ENCODE data around the gene GNB4. TPM values are rescaled to one million over a fixed set of nuclear protein-coding genes. Genes with fewer than 3 reads are reported as not detected.
A peak's percentile ranks its signal among the peaks of the same experiment; 100 is the strongest.

GNB4 gene
- total and polyA plus RNA-seq, 4 donors: 12.7 to 84.9 (median 41.2) TPM

GRCh38 chr3:179464323-179465092 lies 13.2 kb upstream of the GNB4 start:
- ATAC-seq (ENCODE audit: low FRiP score): peak; percentile 22
- no peak overlapping the region for H3K4me3 ChIP-seq (ENCODE audit: low read length in 2 of 2)
- no peaks in the 10 kb centered on the region for H3K36me3 ChIP-seq (ENCODE audit: control insufficient read depth in 1 of 2, insufficient read depth in 2 of 2, low read length in 1 of 2)
- H3K9me3 ChIP-seq (ENCODE audit: control insufficient read depth, low read length): no peaks in the 10 kb centered on the region
- DNase-seq: no peak
- H3K27ac ChIP-seq (ENCODE audit: low read depth in 1 of 2, low read length in 2 of 2): no peak overlapping the region
- intact Hi-C loops (cut with DNase I): no loop called here
- no peaks in the 10 kb centered on the region for H3K27me3 ChIP-seq (ENCODE audit: control insufficient read depth in 1 of 2, insufficient read depth in 2 of 2, low read length in 1 of 2)
- 79 to 86% methylated on average over 19 of the region's 19 CpGs for WGBS, 2 donors
- H3K4me1 ChIP-seq (ENCODE audit: control insufficient read depth in 1 of 2, insufficient read depth in 2 of 2, low read length in 2 of 2): no peaks in the 10 kb centered on the region

DNA sequence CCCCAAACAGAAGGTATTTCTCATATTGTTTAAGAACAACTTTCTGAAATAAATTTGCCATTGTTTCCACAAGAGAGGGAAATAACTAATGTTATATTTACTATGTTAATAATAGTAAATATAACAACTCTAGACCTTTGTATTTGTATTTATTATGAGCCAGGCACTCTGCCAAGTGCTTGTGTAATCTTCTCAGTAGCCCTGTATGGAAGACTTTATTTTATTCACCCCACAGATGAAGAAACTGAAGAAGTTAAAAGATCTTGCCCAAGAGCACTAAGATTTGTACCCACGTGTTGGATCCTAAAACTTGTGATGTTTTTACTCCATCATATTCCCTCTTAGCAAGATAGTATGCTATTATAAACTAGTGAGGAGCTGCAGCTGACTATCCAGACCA lies 12.0 kb upstream of the GNB4 start:
- WGBS, 2 donors: 66 to 67% methylated on average over 1 of the region's 1 CpG
- intact Hi-C loops (cut with DNase I): no loop called here
- DNase-seq (no peak), ATAC-seq (ENCODE audit: low FRiP score) (no peak)
- Histone ChIP-seq H3K36me3 (ENCODE audit: control insufficient read depth in 1 of 2, insufficient read depth in 2 of 2, low read length in 1 of 2) (no peaks in the 10 kb centered on the region), H3K4me3 (ENCODE audit: low read length in 2 of 2) (no peak overlapping the region), H3K4me1 (ENCODE audit: control insufficient read depth in 1 of 2, insufficient read depth in 2 of 2, low read length in 2 of 2) (no peaks in the 10 kb centered on the region), H3K9me3 (ENCODE audit: control insufficient read depth, low read length) (no peaks in the 10 kb centered on the region), H3K27ac (ENCODE audit: low read depth in 1 of 2, low read length in 2 of 2) (no peak overlapping the region), H3K27me3 (ENCODE audit: control insufficient read depth in 1 of 2, insufficient read depth in 2 of 2, low read length in 1 of 2) (no peaks in the 10 kb centered on the region)

DNA sequence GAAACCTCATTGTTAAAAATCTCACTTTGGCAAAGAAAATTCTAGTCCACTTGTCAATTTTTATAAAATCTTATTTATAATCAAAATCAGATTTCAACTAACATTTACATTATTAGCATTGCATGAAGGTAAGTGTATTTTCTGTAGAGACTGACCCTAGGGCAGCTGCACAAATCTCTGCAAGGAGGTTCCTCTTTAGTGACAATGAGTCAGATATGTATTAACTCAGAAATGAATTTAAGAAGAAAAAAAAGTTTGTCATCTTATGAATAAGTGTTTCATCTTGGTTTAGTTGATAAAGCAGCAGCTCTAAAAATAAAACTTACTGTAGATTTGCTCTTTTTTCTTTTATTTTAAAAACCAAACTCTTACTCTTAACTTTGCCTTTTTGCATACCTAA lies 9.0 kb upstream of the GNB4 start:
- DNase-seq (no peak), ATAC-seq (ENCODE audit: low FRiP score) (no peak)
- no peak overlapping the region for H3K27ac ChIP-seq (ENCODE audit: low read depth in 1 of 2, low read length in 2 of 2)
- H3K9me3 ChIP-seq (ENCODE audit: control insufficient read depth, low read length): no peaks in the 10 kb centered on the region
- H3K27me3 ChIP-seq (ENCODE audit: control insufficient read depth in 1 of 2, insufficient read depth in 2 of 2, low read length in 1 of 2): no peaks in the 10 kb centered on the region
- intact Hi-C loops (cut with DNase I): no loop called here
- no peaks in the 10 kb centered on the region for H3K4me1 ChIP-seq (ENCODE audit: control insufficient read depth in 1 of 2, insufficient read depth in 2 of 2, low read length in 2 of 2)
- no peaks in the 10 kb centered on the region for H3K36me3 ChIP-seq (ENCODE audit: control insufficient read depth in 1 of 2, insufficient read depth in 2 of 2, low read length in 1 of 2)
- H3K4me3 ChIP-seq (ENCODE audit: low read length in 2 of 2): no peak overlapping the region

- intact Hi-C loops (cut with DNase I): no loop called here
- WGBS, 2 donors: 94 to 97% methylated on average over 6 of the region's 6 CpGs
- ATAC-seq (ENCODE audit: low FRiP score): no peak
These were observed 4.7 kb upstream of the GNB4 start for GRCh38 chr3:179455954-179456353.

DNA sequence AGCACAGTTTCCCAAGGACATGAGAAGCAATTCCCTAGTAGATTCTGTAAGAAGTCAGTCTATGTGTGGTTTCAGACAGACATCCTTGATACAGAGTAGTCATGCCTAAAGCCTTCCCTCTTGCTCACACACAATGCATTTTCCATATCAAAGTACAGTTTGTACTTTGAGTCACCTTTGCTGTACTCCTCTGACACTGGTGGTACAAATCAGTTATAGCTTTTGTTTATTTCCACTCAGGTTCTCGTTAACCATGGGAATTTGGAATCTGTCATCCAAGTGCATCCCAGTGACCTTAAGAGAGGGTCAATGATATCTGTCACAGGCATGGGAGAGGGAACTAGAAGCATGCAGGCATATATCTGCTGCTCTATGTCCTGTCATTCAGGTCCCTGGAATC lies 3.6 kb upstream of the GNB4 start:
- 54 to 63% methylated on average over 1 of the region's 1 CpG for WGBS, 2 donors
- ATAC-seq (ENCODE audit: low FRiP score): no peak
- no peaks in the 10 kb centered on the region for H3K27me3 ChIP-seq (ENCODE audit: control insufficient read depth in 1 of 2, insufficient read depth in 2 of 2, low read length in 1 of 2)
- no peak overlapping the region for H3K4me3 ChIP-seq (ENCODE audit: low read length in 2 of 2)
- no peaks in the 10 kb centered on the region for H3K9me3 ChIP-seq (ENCODE audit: control insufficient read depth, low read length)
- no peaks in the 10 kb centered on the region for H3K36me3 ChIP-seq (ENCODE audit: control insufficient read depth in 1 of 2, insufficient read depth in 2 of 2, low read length in 1 of 2)
- intact Hi-C loops (cut with DNase I): loop anchor here (5.0 kb wide), 2 partner anchors 102 to 107 kb away; partner anchors contain the start of gene ACTL6A (in 1 of the 2)
- no peak overlapping the region for H3K27ac ChIP-seq (ENCODE audit: low read depth in 1 of 2, low read length in 2 of 2)
- no peak for DNase-seq
- H3K4me1 ChIP-seq (ENCODE audit: control insufficient read depth in 1 of 2, insufficient read depth in 2 of 2, low read length in 2 of 2): peaks cover 0 to 4% of the 10 kb centered on the region in 2 donors

More at GRCh38 chr3:179455954-179456353, 4.7 kb upstream of the GNB4 start:
- no peak overlapping the region for H3K4me3 ChIP-seq (ENCODE audit: low read length in 2 of 2)
- H3K27ac ChIP-seq (ENCODE audit: low read depth in 1 of 2, low read length in 2 of 2): no peak overlapping the region
- peaks cover 0 to 4% of the 10 kb centered on the region in 2 donors for H3K4me1 ChIP-seq (ENCODE audit: control insufficient read depth in 1 of 2, insufficient read depth in 2 of 2, low read length in 2 of 2)
- H3K9me3 ChIP-seq (ENCODE audit: control insufficient read depth, low read length): no peaks in the 10 kb centered on the region
- no peak for DNase-seq
- no peaks in the 10 kb centered on the region for H3K36me3 ChIP-seq (ENCODE audit: control insufficient read depth in 1 of 2, insufficient read depth in 2 of 2, low read length in 1 of 2)
- no peaks in the 10 kb centered on the region for H3K27me3 ChIP-seq (ENCODE audit: control insufficient read depth in 1 of 2, insufficient read depth in 2 of 2, low read length in 1 of 2)

GRCh38 chr3:179453967-179454366 lies 2.7 kb upstream of the GNB4 start:
- intact Hi-C loops (cut with DNase I): loop anchor here (5.0 kb wide), 2 partner anchors 103 to 108 kb away; partner anchors contain the start of gene ACTL6A (in 1 of the 2)
- H3K4me3 ChIP-seq (ENCODE audit: low read length in 2 of 2): no peak overlapping the region

GRCh38 chr3:179452872-179453271 lies 1.6 kb upstream of the GNB4 start:
- ATAC-seq (ENCODE audit: low FRiP score) (no peak), DNase-seq (no peak)
- H3K36me3 ChIP-seq (ENCODE audit: control insufficient read depth in 1 of 2, insufficient read depth in 2 of 2, low read length in 1 of 2): no peaks in the 10 kb centered on the region
- intact Hi-C loops (cut with DNase I): loop anchor here (5.0 kb wide), 2 partner anchors 104 to 109 kb away; partner anchors contain the start of gene ACTL6A (in 1 of the 2)
- no peaks in the 10 kb centered on the region for H3K27me3 ChIP-seq (ENCODE audit: control insufficient read depth in 1 of 2, insufficient read depth in 2 of 2, low read length in 1 of 2)
- peaks cover under 1 to 4% of the 10 kb centered on the region in 2 donors for H3K4me1 ChIP-seq (ENCODE audit: control insufficient read depth in 1 of 2, insufficient read depth in 2 of 2, low read length in 2 of 2)
- H3K9me3 ChIP-seq (ENCODE audit: control insufficient read depth, low read length): no peaks in the 10 kb centered on the region
- WGBS, 2 donors: 67 to 70% methylated on average over 8 of the region's 8 CpGs
- no peak overlapping the region for H3K27ac ChIP-seq (ENCODE audit: low read depth in 1 of 2, low read length in 2 of 2)
- H3K4me3 ChIP-seq (ENCODE audit: low read length in 2 of 2): no peak overlapping the region

More at GRCh38 chr3:179453967-179454366, 2.7 kb upstream of the GNB4 start:
- no peak for ATAC-seq (ENCODE audit: low FRiP score)
- H3K27ac ChIP-seq (ENCODE audit: low read depth in 1 of 2, low read length in 2 of 2): no peak overlapping the region
- 82 to 83% methylated on average over 3 of the region's 3 CpGs for WGBS, 2 donors
- peaks cover 0 to 4% of the 10 kb centered on the region in 2 donors for H3K4me1 ChIP-seq (ENCODE audit: control insufficient read depth in 1 of 2, insufficient read depth in 2 of 2, low read length in 2 of 2)
- H3K36me3 ChIP-seq (ENCODE audit: control insufficient read depth in 1 of 2, insufficient read depth in 2 of 2, low read length in 1 of 2): no peaks in the 10 kb centered on the region
- DNase-seq: no peak
- H3K27me3 ChIP-seq (ENCODE audit: control insufficient read depth in 1 of 2, insufficient read depth in 2 of 2, low read length in 1 of 2): no peaks in the 10 kb centered on the region
- no peaks in the 10 kb centered on the region for H3K9me3 ChIP-seq (ENCODE audit: control insufficient read depth, low read length)

DNA sequence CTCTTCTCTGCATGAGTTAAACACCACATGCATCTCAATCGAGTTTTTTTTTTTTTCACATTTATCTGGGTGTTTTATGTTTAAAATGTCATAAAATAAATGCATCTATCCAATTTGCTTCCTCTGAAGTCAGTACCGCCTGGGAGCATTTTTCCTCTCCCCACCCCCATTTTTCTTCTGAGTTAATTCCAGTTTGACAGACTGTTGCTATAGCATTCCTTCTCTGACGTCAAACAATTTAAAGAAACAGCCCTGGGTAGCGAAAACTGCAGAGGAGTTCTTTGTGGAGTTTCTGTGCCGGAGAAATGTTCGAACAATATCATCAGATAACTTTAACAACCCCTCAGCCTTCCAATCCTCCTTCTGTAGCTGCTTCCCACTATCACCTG lies 900 bp upstream of the GNB4 start:
- Histone ChIP-seq H3K27ac (ENCODE audit: low read depth in 1 of 2, low read length in 2 of 2) (peak overlapping the region in 1 of 2 donors; percentile 25), H3K4me1 (ENCODE audit: control insufficient read depth in 1 of 2, insufficient read depth in 2 of 2, low read length in 2 of 2) (peaks cover 3 to 4% of the 10 kb centered on the region in 2 donors), H3K36me3 (ENCODE audit: control insufficient read depth in 1 of 2, insufficient read depth in 2 of 2, low read length in 1 of 2) (no peaks in the 10 kb centered on the region), H3K27me3 (ENCODE audit: control insufficient read depth in 1 of 2, insufficient read depth in 2 of 2, low read length in 1 of 2) (no peaks in the 10 kb centered on the region), H3K4me3 (ENCODE audit: low read length in 2 of 2) (peak overlapping the region; percentile 94 to 97), H3K9me3 (ENCODE audit: control insufficient read depth, low read length) (no peaks in the 10 kb centered on the region)
- ATAC-seq (ENCODE audit: low FRiP score) (no peak), DNase-seq (no peak)
- intact Hi-C loops (cut with DNase I): loop anchor here (5.0 kb wide), 2 partner anchors 105 to 110 kb away; partner anchors contain the start of gene ACTL6A (in 1 of the 2)
- WGBS, 2 donors: 13 to 15% methylated on average over 6 of the region's 6 CpGs

DNA sequence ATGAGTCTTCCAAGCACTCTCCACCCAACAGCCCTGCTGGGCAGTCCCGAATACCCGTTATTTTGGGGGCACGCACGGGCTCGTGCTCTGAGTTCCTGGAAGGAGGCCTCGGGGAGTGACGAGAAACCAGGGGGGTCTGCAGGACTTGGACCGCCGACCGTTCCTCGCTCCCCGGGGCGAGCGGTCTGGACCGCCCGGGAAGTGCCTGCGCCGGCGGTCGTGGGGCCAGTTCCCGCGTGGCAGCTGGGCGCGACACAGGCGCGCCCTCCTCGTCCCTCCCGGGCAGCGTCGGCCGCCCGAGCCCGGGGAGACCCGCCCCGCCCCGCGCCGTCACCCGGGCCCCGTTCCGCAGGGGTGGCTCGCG lies 387 bp downstream of the GNB4 start:
- no peaks in the 10 kb centered on the region for H3K36me3 ChIP-seq (ENCODE audit: control insufficient read depth in 1 of 2, insufficient read depth in 2 of 2, low read length in 1 of 2)
- DNase-seq (no peak), ATAC-seq (ENCODE audit: low FRiP score) (peak; percentile 75)
- H3K27ac ChIP-seq (ENCODE audit: low read depth in 1 of 2, low read length in 2 of 2): peak overlapping the region; percentile 74 to 97
- H3K4me1 ChIP-seq (ENCODE audit: control insufficient read depth in 1 of 2, insufficient read depth in 2 of 2, low read length in 2 of 2): peaks cover 3 to 4% of the 10 kb centered on the region in 2 donors
- peak overlapping the region; percentile 94 to 97 for H3K4me3 ChIP-seq (ENCODE audit: low read length in 2 of 2)
- no peaks in the 10 kb centered on the region for H3K27me3 ChIP-seq (ENCODE audit: control insufficient read depth in 1 of 2, insufficient read depth in 2 of 2, low read length in 1 of 2)
- WGBS, 2 donors: 0% methylated on average over 42 to 43 of the region's 43 CpGs
- H3K9me3 ChIP-seq (ENCODE audit: control insufficient read depth, low read length): no peaks in the 10 kb centered on the region
- intact Hi-C loops (cut with DNase I): loop anchor here (5.0 kb wide), 2 partner anchors 106 to 111 kb away; partner anchors contain the start of gene ACTL6A (in 1 of the 2)

Measured in aorta (tissue), 5 donors.